Esophagus (tissue), 2 donors: ENCODE measurements around the gene YY1. TPM values are rescaled to one million over a fixed set of nuclear protein-coding genes. Genes with fewer than 3 reads are reported as not detected.

Experiments used
- H3K27ac ChIP-seq, 2 donors: one replicate each; pipeline ENCODE4 v1.5.1; 2013; ENCODE audit warnings: low read depth in 2 of 2, mild to moderate bottlenecking in 2 of 2, inconsistent platforms in 1 of 2, low read length in 1 of 2, moderate library complexity in 1 of 2
- H3K27me3 ChIP-seq, 2 donors: one replicate each; pipeline ENCODE4 v1.6.1; 2013; ENCODE audit warnings: low read length in 2 of 2, control low read depth in 1 of 2, mild to moderate bottlenecking in 1 of 2; ENCODE audit not compliant: insufficient read depth in 2 of 2, control insufficient read depth in 1 of 2
- H3K36me3 ChIP-seq, 2 donors: one replicate each; pipeline ENCODE4 v1.6.1; 2013; ENCODE audit warnings: low read length in 1 of 2; ENCODE audit not compliant: control insufficient read depth in 2 of 2, insufficient read depth in 2 of 2
- H3K4me1 ChIP-seq, 2 donors: one replicate each; pipeline ENCODE4 v1.6.1; 2013; ENCODE audit warnings: low read length in 1 of 2; ENCODE audit not compliant: control insufficient read depth in 2 of 2, insufficient read depth in 2 of 2
- H3K4me3 ChIP-seq, 2 donors: one replicate each; pipeline ENCODE4 v1.5.1; 2013; ENCODE audit warnings: low read length in 2 of 2, mild to moderate bottlenecking in 2 of 2, low read depth in 1 of 2, moderate library complexity in 1 of 2
- H3K9me3 ChIP-seq, 2 donors: one replicate each; pipeline ENCODE4 v1.6.1; 2013; ENCODE audit warnings: mild to moderate bottlenecking in 2 of 2, low read depth in 1 of 2, low read length in 1 of 2, moderate library complexity in 1 of 2; ENCODE audit not compliant: control insufficient read depth in 2 of 2, insufficient read depth in 1 of 2
- WGBS, 2 donors: extraction: QIAGEN DNeasy Blood & Tissue Kit; methylation state at CpG; one replicate each; pipeline ENCODE4 v1.1.7; 2013; 5-methylcytosine and 5-hydroxymethylcytosine counted together
- polyA plus RNA-seq, 2 donors: library from polyadenylated mRNA; stranded (reverse); fragments of 200-250 nt; gene quantifications; one replicate each; pipeline ENCODE4 v1.2.3, GENCODE V29; 2013
- donor health status: healthy with polysubstance abuse.
- donor health status: Bipolar disorder and iron deficiency.

Gene YY1
- polyA plus RNA-seq, 2 donors = 24.7 to 36.9 TPM

GRCh38 chr14:100212476-100213333, 26.2 kb upstream of the YY1 start:
- H3K27me3 ChIP-seq = no peaks in the 10 kb centered on the region
- no peak overlapping the region for H3K4me3 ChIP-seq
- H3K27ac ChIP-seq = no peak overlapping the region
- no peaks in the 10 kb centered on the region for H3K36me3 ChIP-seq
- H3K9me3 ChIP-seq = no peaks in the 10 kb centered on the region
- no peaks in the 10 kb centered on the region for H3K4me1 ChIP-seq
- 87 to 88% methylated on average over 7 of the region's 7 CpGs for WGBS, 2 donors

- H3K9me3 ChIP-seq = no peaks in the 10 kb centered on the region
- no peaks in the 10 kb centered on the region for H3K27me3 ChIP-seq
- H3K4me3 ChIP-seq = peak overlapping the region; percentile 61 to 78
- H3K36me3 ChIP-seq = no peaks in the 10 kb centered on the region
- H3K27ac ChIP-seq = peak overlapping the region; percentile 95 to 99
- no peaks in the 10 kb centered on the region for H3K4me1 ChIP-seq
- 42 to 45% methylated on average over 15 of the region's 15 CpGs for WGBS, 2 donors
Measured at GRCh38 chr14:100213587-100213955, 25.4 kb upstream of the YY1 start.

DNA sequence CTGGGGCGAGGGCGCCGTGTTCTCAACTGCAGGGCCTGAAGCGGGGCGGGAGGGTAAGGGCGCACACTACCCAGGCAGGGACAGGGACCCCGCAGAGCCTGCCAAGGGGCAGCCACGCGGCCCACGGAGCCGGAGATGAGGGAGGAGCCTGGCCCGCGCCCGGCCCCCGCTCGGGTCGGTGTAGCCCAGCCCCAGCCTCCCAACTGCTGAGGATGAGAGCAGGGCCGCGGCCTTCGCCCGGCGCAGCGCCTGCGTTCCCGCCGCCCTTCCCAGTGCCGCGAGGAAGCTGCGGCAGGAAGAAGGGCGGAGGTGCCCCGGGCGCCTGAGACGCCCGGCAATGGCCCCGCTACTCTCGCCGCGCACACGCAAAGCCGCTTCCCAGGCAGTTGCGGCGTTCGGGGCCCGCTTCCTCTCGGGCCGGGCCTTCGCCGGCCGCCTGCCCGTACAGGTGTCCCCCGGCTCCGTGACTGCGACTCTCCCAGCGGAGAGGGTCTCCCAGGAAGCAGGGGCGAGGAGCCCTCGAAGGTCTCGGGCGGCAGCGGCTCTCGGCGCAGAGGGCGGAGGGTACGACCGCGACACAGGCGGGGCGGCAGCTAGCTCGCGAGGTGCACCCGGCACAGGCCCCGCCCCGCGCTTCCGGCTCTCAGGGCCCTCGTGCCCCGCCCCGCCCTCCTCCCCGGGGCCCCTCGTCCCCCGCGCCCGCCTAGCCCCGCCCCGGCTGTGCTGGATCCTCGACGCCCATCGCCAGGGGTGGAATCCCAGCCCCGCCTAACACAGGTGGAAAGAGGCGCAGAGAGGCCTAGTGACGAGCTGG, 24.8 kb upstream of the YY1 start:
- Histone ChIP-seq H3K36me3 (no peaks in the 10 kb centered on the region), H3K4me3 (peak overlapping the region; percentile 61 to 78), H3K27me3 (no peaks in the 10 kb centered on the region), H3K4me1 (no peaks in the 10 kb centered on the region), H3K27ac (peak overlapping the region; percentile 95 to 99), H3K9me3 (no peaks in the 10 kb centered on the region)
- 1 to 2% methylated on average over 80 to 90 of the region's 90 CpGs for WGBS, 2 donors

DNA sequence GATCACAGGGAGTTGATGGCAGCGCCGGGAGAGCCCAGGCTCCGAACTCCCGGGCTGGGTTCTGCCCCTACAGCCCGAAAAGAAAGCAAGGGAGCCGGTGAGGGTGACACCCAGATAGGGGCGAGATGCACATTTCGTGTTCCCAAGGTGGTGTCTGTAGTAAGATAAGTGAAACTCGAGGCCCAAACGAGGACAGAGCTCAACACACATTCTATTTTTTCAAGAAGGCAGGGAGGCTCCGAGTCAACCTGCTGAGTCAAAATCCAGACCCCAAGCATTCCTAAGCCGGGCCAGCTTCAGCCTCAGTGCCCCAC, 24.2 kb upstream of the YY1 start:
- Histone ChIP-seq H3K4me3 (peak overlapping the region; percentile 61 to 78), H3K36me3 (no peaks in the 10 kb centered on the region), H3K9me3 (no peaks in the 10 kb centered on the region), H3K4me1 (no peaks in the 10 kb centered on the region), H3K27me3 (no peaks in the 10 kb centered on the region), H3K27ac (peak overlapping the region; percentile 90 to 99)
- WGBS, 2 donors = 20 to 23% methylated on average over 12 of the region's 12 CpGs

GRCh38 chr14:100215330-100215885, 23.5 kb upstream of the YY1 start:
- no peaks in the 10 kb centered on the region for H3K4me1 ChIP-seq
- H3K36me3 ChIP-seq = no peaks in the 10 kb centered on the region
- peak overlapping the region in 1 of 2 donors; percentile 90 for H3K27ac ChIP-seq
- H3K27me3 ChIP-seq = no peaks in the 10 kb centered on the region
- no peaks in the 10 kb centered on the region for H3K9me3 ChIP-seq
- 89% methylated on average over 12 of the region's 12 CpGs for WGBS, 2 donors
- no peak overlapping the region for H3K4me3 ChIP-seq

DNA sequence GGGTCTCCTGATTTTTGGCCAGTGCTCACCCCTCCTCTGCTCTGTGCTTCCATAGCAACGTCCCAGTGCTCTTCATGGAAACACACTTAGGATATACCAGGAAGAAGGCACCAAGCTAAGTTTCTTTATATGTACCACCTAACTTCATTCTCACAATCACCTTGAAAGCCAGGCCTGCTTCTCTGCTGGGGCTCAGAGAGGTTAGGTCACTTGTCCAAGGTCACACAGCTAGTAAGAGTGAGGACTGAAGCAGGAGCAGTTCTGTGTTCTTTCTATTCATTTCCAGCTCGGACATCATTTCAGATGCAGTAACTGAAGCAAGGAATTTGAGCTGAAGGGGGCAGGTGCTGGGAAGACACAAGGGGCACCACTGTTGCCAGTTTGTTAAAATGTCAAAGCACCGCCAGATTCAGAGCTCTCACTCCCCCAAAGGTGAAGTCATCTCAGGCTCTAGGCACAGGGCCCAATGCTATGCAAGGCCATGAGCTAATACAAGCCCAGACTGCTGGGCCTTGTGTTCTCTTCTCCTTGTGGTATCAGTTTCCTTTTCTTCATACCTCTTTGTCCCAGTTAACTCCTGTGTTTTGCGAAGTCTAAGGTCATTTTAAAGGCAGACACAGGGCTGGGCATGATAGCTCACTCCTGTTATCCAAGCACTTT, 19.7 kb upstream of the YY1 start:
- Histone ChIP-seq H3K4me3 (no peak overlapping the region), H3K27me3 (no peaks in the 10 kb centered on the region), H3K27ac (no peak overlapping the region), H3K36me3 (no peaks in the 10 kb centered on the region), H3K4me1 (peaks cover 2 to 4% of the 10 kb centered on the region in 2 donors), H3K9me3 (no peaks in the 10 kb centered on the region)
- 91 to 97% methylated on average over 4 of the region's 4 CpGs for WGBS, 2 donors

GRCh38 chr14:100221533-100222223, 17.3 kb upstream of the YY1 start:
- H3K36me3 ChIP-seq = no peaks in the 10 kb centered on the region
- H3K4me1 ChIP-seq = peaks cover 2 to 4% of the 10 kb centered on the region in 2 donors
- peak overlapping the region; percentile 43 to 50 for H3K4me3 ChIP-seq
- H3K27me3 ChIP-seq = no peaks in the 10 kb centered on the region
- WGBS, 2 donors = 3 to 4% methylated on average over 15 of the region's 15 CpGs
- H3K9me3 ChIP-seq = no peaks in the 10 kb centered on the region
- peak overlapping the region; percentile 28 to 75 for H3K27ac ChIP-seq

GRCh38 chr14:100222224-100223093, 16.5 kb upstream of the YY1 start:
- Histone ChIP-seq H3K36me3 (no peaks in the 10 kb centered on the region), H3K4me1 (peaks cover 2 to 4% of the 10 kb centered on the region in 2 donors), H3K27ac (peak overlapping the region; percentile 4 to 33), H3K27me3 (no peaks in the 10 kb centered on the region), H3K9me3 (no peaks in the 10 kb centered on the region), H3K4me3 (peak overlapping the region; percentile 43 to 50)
- WGBS, 2 donors = 46 to 51% methylated on average over 14 of the region's 14 CpGs
